HEK293 (cell line): ENCODE measurements around the gene COL1A1.
A peak's percentile ranks its signal among the peaks of the same experiment; 100 is the strongest.

Experiments
- CTCF ChIA-PET: fragments of 350-600 bp; formaldehyde crosslinking; extraction: SDS; loops from one replicate; lab custom pipeline; 2021; ENCODE audit warnings: antibody characterized with exemption; lab: Yijun Ruan, JAX
- POLR2A ChIA-PET: fragments of 300-600 bp; formaldehyde crosslinking; extraction: SDS; loops from one replicate; lab custom pipeline; 2020; ENCODE audit warnings: antibody characterized with exemption, inconsistent platforms; lab: Yijun Ruan, JAX
- H3K27ac ChIP-seq: fragments of 200-500 bp; sonication (Bioruptor generic); 2 replicates; pipeline ENCODE4 v1.5.1; 2014; ENCODE audit warnings: low read depth, low read length, control low read depth, inconsistent platforms; ENCODE audit errors: extremely low read depth
- H3K36me3 ChIP-seq, 2 experiments: fragments of 200-500 bp in 1 of 2; sonication (Bioruptor generic) in 1 of 2; 1 replicate in 1 of 2; 2 replicates in 1 of 2; pipeline ENCODE4 v1.5.1; 2014 to 2017; ENCODE audit warnings: inconsistent platforms in 2 of 2, low read length in 2 of 2; ENCODE audit not compliant: control insufficient read depth in 2 of 2, insufficient read depth in 1 of 2
- H3K4me1 ChIP-seq: fragments of 200-500 bp; sonication (Bioruptor generic); 2 replicates; pipeline ENCODE4 v1.5.1; 2014; ENCODE audit warnings: mild to moderate bottlenecking, low read length, inconsistent platforms; ENCODE audit not compliant: control insufficient read depth, insufficient read depth
- H3K4me3 ChIP-seq: 2 replicates; pipeline ENCODE4 v1.5.1; 2011; ENCODE audit warnings: low read depth, mild to moderate bottlenecking, control low read depth, low read length, moderate library complexity
- H3K9me3 ChIP-seq: fragments of 200-500 bp; sonication (Bioruptor generic); 2 replicates; pipeline ENCODE4 v1.5.1; 2014; ENCODE audit warnings: low read depth, low read length, inconsistent platforms; ENCODE audit not compliant: control insufficient read depth, insufficient read depth
- BCL11B ChIP-seq: fragments of 450-650 bp; formaldehyde crosslinking; IDR thresholded peaks from 2 replicates; pipeline ENCODE4 v1.5.1; 2016; ENCODE audit warnings: low read depth, missing biosample characterization, missing genetic modification characterization
- GLI4 ChIP-seq: fragments of 450-650 bp; formaldehyde crosslinking; IDR thresholded peaks from 2 replicates; pipeline ENCODE4 v1.5.1; 2016; ENCODE audit warnings: missing biosample characterization, missing genetic modification characterization
- GLIS2 ChIP-seq: fragments of 450-650 bp; formaldehyde crosslinking; IDR thresholded peaks from 2 replicates; pipeline ENCODE4 v1.5.1; 2016; ENCODE audit warnings: missing biosample characterization, missing genetic modification characterization
- MEIS1 ChIP-seq: sonication (generic); formaldehyde crosslinking; IDR thresholded peaks from 2 replicates; pipeline ENCODE4 v1.8.1; 2022; ENCODE audit warnings: missing genetic modification reagents, mild to moderate bottlenecking, borderline replicate concordance
- SCRT2 ChIP-seq: fragments of 450-650 bp; formaldehyde crosslinking; IDR thresholded peaks from 2 replicates; pipeline ENCODE4 v1.5.1; 2016; ENCODE audit warnings: missing biosample characterization, missing genetic modification characterization
- SP3 ChIP-seq: fragments of 450-650 bp; formaldehyde crosslinking; IDR thresholded peaks from 2 replicates; pipeline ENCODE4 v1.5.1; 2016; ENCODE audit warnings: missing biosample characterization, missing genetic modification characterization
- ZBTB20 ChIP-seq: fragments of 450-650 bp; formaldehyde crosslinking; IDR thresholded peaks from 2 replicates; pipeline ENCODE4 v1.5.1; 2016; ENCODE audit warnings: missing biosample characterization, missing genetic modification characterization
- ZBTB7A ChIP-seq: fragments of 450-650 bp; formaldehyde crosslinking; IDR thresholded peaks from 2 replicates; pipeline ENCODE4 v1.5.1; 2016; ENCODE audit warnings: low read depth, missing biosample characterization, missing genetic modification characterization
- ZBTB8A ChIP-seq: fragments of 450-650 bp; formaldehyde crosslinking; IDR thresholded peaks from 2 replicates; pipeline ENCODE4 v1.5.1; 2016; ENCODE audit warnings: missing biosample characterization, missing genetic modification characterization
- ZNF138 ChIP-seq: fragments of 450-650 bp; formaldehyde crosslinking; IDR thresholded peaks from 2 replicates; pipeline ENCODE4 v1.5.1; 2016; ENCODE audit warnings: missing biosample characterization, missing genetic modification characterization, borderline replicate concordance
- ZNF155 ChIP-seq: fragments of 450-650 bp; formaldehyde crosslinking; IDR thresholded peaks from 2 replicates; pipeline ENCODE4 v1.5.1; 2016; ENCODE audit warnings: missing biosample characterization, missing genetic modification characterization
- ZNF184 ChIP-seq: fragments of 450-650 bp; IDR thresholded peaks from 2 replicates; pipeline ENCODE4 v1.5.1; 2018; ENCODE audit warnings: missing biosample characterization, mild to moderate bottlenecking, missing genetic modification characterization
- ZNF202 ChIP-seq: fragments of 450-650 bp; formaldehyde crosslinking; IDR thresholded peaks from 2 replicates; pipeline ENCODE4 v1.5.1; 2016; ENCODE audit warnings: missing biosample characterization, missing genetic modification characterization, borderline replicate concordance
- ZNF24 ChIP-seq: fragments of 450-650 bp; formaldehyde crosslinking; IDR thresholded peaks from 2 replicates; pipeline ENCODE4 v1.5.1; 2016; ENCODE audit warnings: missing biosample characterization, missing genetic modification characterization
- ZNF423 ChIP-seq: fragments of 450-650 bp; formaldehyde crosslinking; IDR thresholded peaks from 2 replicates; pipeline ENCODE4 v1.5.1; 2016; ENCODE audit warnings: missing biosample characterization, missing genetic modification characterization
- ZNF433 ChIP-seq: fragments of 450-650 bp; formaldehyde crosslinking; IDR thresholded peaks from 2 replicates; pipeline ENCODE4 v1.5.1; 2016; ENCODE audit warnings: missing biosample characterization, missing genetic modification characterization, low read depth
- ZNF449 ChIP-seq: fragments of 450-650 bp; formaldehyde crosslinking; IDR thresholded peaks from 2 replicates; pipeline ENCODE4 v1.5.1; 2017; ENCODE audit warnings: missing biosample characterization, mild to moderate bottlenecking, missing genetic modification characterization, moderate library complexity
- ZNF521 ChIP-seq: fragments of 450-650 bp; formaldehyde crosslinking; IDR thresholded peaks from 2 replicates; pipeline ENCODE4 v1.5.1; 2017; ENCODE audit warnings: missing biosample characterization, mild to moderate bottlenecking, missing genetic modification characterization
- ZNF580 ChIP-seq: fragments of 450-650 bp; formaldehyde crosslinking; IDR thresholded peaks from 2 replicates; pipeline ENCODE4 v1.5.1; 2016; ENCODE audit warnings: missing biosample characterization, missing genetic modification characterization
- ZNF629 ChIP-seq: fragments of 450-650 bp; formaldehyde crosslinking; IDR thresholded peaks from 2 replicates; pipeline ENCODE4 v1.5.1; 2017; ENCODE audit warnings: missing biosample characterization, missing genetic modification characterization
- ZNF791 ChIP-seq: fragments of 450-650 bp; formaldehyde crosslinking; IDR thresholded peaks from 2 replicates; pipeline ENCODE4 v1.5.1; 2016; ENCODE audit warnings: missing biosample characterization, missing genetic modification characterization
- ZSCAN23 ChIP-seq: fragments of 450-650 bp; formaldehyde crosslinking; IDR thresholded peaks from 2 replicates; pipeline ENCODE4 v1.5.1; 2016; ENCODE audit warnings: missing biosample characterization, missing genetic modification characterization
- ZSCAN4 ChIP-seq: fragments of 450-650 bp; formaldehyde crosslinking; IDR thresholded peaks from 2 replicates; pipeline ENCODE4 v1.5.1; 2017; ENCODE audit warnings: missing biosample characterization, missing genetic modification characterization
- ZXDB ChIP-seq: fragments of 450-650 bp; formaldehyde crosslinking; IDR thresholded peaks from 2 replicates; pipeline ENCODE4 v1.5.1; 2016; ENCODE audit warnings: missing biosample characterization, missing genetic modification characterization
- TF ChIP-seq, protein P1 (sequence below): fragments of 450-650 bp; formaldehyde crosslinking; IDR thresholded peaks from 2 replicates; pipeline ENCODE4 v1.5.1; 2016; ENCODE audit warnings: missing biosample characterization, missing genetic modification characterization
- TF ChIP-seq, protein P2 (sequence below): fragments of 450-650 bp; formaldehyde crosslinking; IDR thresholded peaks from 2 replicates; pipeline ENCODE4 v1.5.1; 2016; ENCODE audit warnings: missing biosample characterization, missing genetic modification characterization
- TF ChIP-seq, protein P3 (sequence below): fragments of 450-650 bp; formaldehyde crosslinking; IDR thresholded peaks from 2 replicates; pipeline ENCODE4 v1.5.1; 2016; ENCODE audit warnings: missing biosample characterization, missing genetic modification characterization

The COL1A1 gene

GRCh38 chr17:50150354-50151040 is 50.9 kb downstream of the COL1A1 start, which contains the start of gene PPP1R9B:
PPP1R9B (minus strand) TSS chr17:50150677; CDS start chr17:50150513, 164 bp downstream.
- ChIA-PET CTCF (interaction anchor here (0.6 to 7.4 kb wide), 7 partner anchors 10 to 161 kb away, joined by 3 to 105 read pairs (median 4); partner anchors contain the start of gene PDK2), POLR2A (interaction anchor here (0.6 to 3.0 kb wide), 8 partner anchors 11 to 95 kb away, joined by 3 to 17 read pairs (median 3); no protein-coding TSS in a partner anchor)
- Histone ChIP-seq H3K36me3 (peaks cover 3 to 23% of the 10 kb centered on the region in 2 experiments; a peak in 2 of 3 replicates), H3K9me3 (no peaks in the 10 kb centered on the region), H3K4me3 (peak within 1 kb of the TSS; percentile 77), H3K4me1 (peaks cover 15% of the 10 kb centered on the region), H3K27ac (peak within 1 kb of the TSS; percentile 93)
- no peak for TF ChIP-seq BCL11B (tag by site-specific recombination)
- peak; percentile 77 for TF ChIP-seq ZBTB8A (tag by site-specific recombination)
- no peak for TF ChIP-seq GLI4 (tag by site-specific recombination)
- no peak for TF ChIP-seq ZNF138 (tag by site-specific recombination)
- no peak for TF ChIP-seq SCRT2
- no peak for TF ChIP-seq ZNF184
- TF ChIP-seq, protein P1, sequence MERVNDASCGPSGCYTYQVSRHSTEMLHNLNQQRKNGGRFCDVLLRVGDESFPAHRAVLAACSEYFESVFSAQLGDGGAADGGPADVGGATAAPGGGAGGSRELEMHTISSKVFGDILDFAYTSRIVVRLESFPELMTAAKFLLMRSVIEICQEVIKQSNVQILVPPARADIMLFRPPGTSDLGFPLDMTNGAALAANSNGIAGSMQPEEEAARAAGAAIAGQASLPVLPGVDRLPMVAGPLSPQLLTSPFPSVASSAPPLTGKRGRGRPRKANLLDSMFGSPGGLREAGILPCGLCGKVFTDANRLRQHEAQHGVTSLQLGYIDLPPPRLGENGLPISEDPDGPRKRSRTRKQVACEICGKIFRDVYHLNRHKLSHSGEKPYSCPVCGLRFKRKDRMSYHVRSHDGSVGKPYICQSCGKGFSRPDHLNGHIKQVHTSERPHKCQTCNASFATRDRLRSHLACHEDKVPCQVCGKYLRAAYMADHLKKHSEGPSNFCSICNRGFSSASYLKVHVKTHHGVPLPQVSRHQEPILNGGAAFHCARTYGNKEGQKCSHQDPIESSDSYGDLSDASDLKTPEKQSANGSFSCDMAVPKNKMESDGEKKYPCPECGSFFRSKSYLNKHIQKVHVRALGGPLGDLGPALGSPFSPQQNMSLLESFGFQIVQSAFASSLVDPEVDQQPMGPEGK (tag by site-specific recombination): peak; percentile 43
- TF ChIP-seq ZNF580: no peak
- no peak for TF ChIP-seq ZNF449 (tag by site-specific recombination)
- TF ChIP-seq ZNF423 (tag by site-specific recombination): peak; percentile 64
- TF ChIP-seq ZNF521 (tag by site-specific recombination): no peak
- TF ChIP-seq, protein P2, sequence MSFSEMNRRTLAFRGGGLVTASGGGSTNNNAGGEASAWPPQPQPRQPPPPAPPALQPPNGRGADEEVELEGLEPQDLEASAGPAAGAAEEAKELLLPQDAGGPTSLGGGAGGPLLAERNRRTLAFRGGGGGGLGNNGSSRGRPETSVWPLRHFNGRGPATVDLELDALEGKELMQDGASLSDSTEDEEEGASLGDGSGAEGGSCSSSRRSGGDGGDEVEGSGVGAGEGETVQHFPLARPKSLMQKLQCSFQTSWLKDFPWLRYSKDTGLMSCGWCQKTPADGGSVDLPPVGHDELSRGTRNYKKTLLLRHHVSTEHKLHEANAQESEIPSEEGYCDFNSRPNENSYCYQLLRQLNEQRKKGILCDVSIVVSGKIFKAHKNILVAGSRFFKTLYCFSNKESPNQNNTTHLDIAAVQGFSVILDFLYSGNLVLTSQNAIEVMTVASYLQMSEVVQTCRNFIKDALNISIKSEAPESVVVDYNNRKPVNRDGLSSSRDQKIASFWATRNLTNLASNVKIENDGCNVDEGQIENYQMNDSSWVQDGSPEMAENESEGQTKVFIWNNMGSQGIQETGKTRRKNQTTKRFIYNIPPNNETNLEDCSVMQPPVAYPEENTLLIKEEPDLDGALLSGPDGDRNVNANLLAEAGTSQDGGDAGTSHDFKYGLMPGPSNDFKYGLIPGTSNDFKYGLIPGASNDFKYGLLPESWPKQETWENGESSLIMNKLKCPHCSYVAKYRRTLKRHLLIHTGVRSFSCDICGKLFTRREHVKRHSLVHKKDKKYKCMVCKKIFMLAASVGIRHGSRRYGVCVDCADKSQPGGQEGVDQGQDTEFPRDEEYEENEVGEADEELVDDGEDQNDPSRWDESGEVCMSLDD (tag by site-specific recombination): peak; percentile 83
- TF ChIP-seq ZNF433: no peak
- TF ChIP-seq GLIS2 (tag by site-specific recombination): peak; percentile 78
- peak; percentile 77 for TF ChIP-seq ZBTB7A (tag by site-specific recombination)
- no peak for TF ChIP-seq ZNF24 (tag by site-specific recombination)
- TF ChIP-seq MEIS1 (CRISPR knock-in tag): no peak
- no peak for TF ChIP-seq ZNF629 (tag by site-specific recombination)
- no peak for TF ChIP-seq ZNF202
- TF ChIP-seq ZSCAN23: no peak
- TF ChIP-seq ZSCAN4: no peak
- TF ChIP-seq SP3 (tag by site-specific recombination): no peak
- TF ChIP-seq, protein P3, sequence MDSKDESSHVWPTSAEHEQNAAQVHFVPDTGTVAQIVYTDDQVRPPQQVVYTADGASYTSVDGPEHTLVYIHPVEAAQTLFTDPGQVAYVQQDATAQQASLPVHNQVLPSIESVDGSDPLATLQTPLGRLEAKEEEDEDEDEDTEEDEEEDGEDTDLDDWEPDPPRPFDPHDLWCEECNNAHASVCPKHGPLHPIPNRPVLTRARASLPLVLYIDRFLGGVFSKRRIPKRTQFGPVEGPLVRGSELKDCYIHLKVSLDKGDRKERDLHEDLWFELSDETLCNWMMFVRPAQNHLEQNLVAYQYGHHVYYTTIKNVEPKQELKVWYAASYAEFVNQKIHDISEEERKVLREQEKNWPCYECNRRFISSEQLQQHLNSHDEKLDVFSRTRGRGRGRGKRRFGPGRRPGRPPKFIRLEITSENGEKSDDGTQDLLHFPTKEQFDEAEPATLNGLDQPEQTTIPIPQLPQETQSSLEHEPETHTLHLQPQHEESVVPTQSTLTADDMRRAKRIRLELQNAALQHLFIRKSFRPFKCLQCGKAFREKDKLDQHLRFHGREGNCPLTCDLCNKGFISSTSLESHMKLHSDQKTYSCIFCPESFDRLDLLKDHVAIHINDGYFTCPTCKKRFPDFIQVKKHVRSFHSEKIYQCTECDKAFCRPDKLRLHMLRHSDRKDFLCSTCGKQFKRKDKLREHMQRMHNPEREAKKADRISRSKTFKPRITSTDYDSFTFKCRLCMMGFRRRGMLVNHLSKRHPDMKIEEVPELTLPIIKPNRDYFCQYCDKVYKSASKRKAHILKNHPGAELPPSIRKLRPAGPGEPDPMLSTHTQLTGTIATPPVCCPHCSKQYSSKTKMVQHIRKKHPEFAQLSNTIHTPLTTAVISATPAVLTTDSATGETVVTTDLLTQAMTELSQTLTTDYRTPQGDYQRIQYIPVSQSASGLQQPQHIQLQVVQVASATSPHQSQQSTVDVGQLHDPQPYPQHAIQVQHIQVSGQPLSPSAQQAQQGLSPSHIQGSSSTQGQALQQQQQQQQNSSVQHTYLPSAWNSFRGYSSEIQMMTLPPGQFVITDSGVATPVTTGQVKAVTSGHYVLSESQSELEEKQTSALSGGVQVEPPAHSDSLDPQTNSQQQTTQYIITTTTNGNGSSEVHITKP (tag by site-specific recombination): no peak
- TF ChIP-seq ZNF155: no peak
- TF ChIP-seq ZBTB20: 0 out of 2 replicates have a peak, but pooled peaks have one; percentile 21
- no peak for TF ChIP-seq ZNF791
- TF ChIP-seq ZXDB: peak; percentile 17
